Activated CD8-positive, alpha-beta memory T cell treated with anti-CD3 and anti-CD28 coated beads for 48 hours (primary cell): ENCODE results near the gene CRYBB3.
"Not testable (repeated sequence)": the region's sequence is repeated elsewhere in the genome, so short reads cannot be mapped to it uniquely, and the experiment has no call there.

ENCODE experiments used
- DNase-seq, 3 experiments: peaks; one replicate each; pipeline ENCODE4 v3.0.0-alpha.2; 2020; ENCODE audit warnings: low read depth in 2 of 3, low spot score in 2 of 3

Gene CRYBB3

DNA sequence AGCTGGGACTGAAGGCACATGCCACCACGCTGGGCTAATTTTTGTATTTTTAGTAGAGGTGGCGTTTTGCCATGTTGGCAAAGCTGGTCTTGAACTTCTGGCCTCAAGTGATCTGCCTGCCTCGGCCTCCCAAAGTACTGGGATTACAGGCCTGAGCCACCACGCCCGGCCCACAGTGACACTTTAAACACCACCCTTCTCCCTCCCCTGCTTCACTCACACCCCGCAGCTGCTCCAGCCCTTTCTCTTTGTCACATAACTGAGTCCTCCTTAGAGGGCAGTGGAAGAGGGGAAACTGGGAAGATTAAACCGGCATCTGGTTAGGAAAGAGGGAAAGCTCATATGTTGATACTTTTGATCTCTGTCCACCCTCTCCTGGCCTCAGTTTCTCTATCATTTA is 4.9 kb downstream of the CRYBB3 start:
- not testable (repeated sequence) for DNase-seq

DNA sequence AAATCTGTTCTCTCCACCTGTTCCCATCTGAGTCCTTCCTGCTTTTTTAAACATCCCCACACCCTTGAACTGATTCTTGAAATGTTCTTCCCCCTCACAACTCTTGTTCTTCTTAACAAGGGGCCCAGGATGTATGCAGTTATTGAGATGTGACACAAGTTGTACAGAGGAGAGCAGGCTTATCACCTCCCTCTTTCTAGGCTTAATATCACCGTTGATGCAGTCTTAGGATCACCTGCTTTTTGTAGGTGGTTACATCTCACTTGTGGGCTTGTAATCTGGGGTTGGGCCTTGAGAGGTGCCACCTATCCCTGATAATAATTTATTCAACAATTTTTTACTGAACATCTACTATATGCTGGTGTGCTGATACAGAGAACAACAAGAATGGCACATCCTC is 6.2 kb downstream of the CRYBB3 start:
- DNase-seq: no peak

- DNase-seq: no peak
Measured at GRCh38 chr22:25206998-25207397, 7.3 kb downstream of the CRYBB3 start.

DNA sequence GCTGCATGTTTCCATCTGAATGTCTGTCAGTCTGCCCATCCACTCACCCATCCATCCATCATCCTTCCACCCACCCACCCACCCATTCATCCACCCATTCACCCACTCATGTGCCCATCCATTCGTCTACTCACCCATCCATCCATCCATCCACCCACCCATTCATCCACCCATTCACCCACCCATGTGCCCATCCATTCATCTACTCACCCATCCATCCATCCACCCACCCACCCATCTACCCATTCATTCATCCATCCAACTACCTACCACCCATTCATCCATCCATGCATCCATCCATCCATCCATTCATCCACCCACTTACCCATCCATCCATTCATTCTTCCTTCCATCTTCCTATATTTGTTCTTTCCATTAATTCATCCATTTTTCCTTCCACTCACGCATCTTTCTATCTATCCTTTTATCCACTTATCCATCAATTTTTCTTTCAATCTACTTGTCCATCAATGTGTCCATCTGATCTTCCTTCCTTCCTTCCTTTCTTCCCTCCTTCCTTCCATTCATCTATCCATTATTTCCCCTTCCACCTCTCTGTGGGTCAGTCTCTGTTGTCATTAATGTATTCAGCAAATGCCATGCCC is 8.0 kb downstream of the CRYBB3 start:
- DNase-seq: no peak

DNA sequence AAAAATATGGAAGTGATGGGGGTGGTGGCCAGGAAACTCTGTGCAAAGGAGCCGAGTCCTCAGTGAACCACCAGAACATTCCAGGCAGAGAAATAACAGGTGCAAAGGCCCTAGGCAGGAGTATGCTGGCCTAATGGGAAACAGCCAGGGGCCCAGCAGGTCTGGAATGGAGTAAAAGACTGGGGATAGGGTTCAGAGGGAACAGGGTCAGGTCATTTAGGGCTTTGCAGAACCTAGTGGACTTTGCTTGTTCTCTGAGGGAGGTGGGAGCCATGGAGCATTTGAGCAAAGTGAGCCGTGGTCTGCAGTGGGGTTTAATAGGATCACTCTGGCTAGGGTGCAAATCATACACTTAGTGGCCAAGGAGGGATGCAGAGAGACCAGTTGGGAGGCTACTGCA is 8.7 kb downstream of the CRYBB3 start:
- DNase-seq: no peak

- no peak for DNase-seq
Measured at GRCh38 chr22:25208743-25209505, 9.3 kb downstream of the CRYBB3 start.

GRCh38 chr22:25210793-25211192 is 11.1 kb downstream of the CRYBB3 start:
- DNase-seq: no peak

- no peak for DNase-seq
Measured at GRCh38 chr22:25212337-25212736, 12.7 kb downstream of the CRYBB3 start.

GRCh38 chr22:25213221-25213620 is 13.6 kb downstream of the CRYBB3 start:
- no peak for DNase-seq

DNA sequence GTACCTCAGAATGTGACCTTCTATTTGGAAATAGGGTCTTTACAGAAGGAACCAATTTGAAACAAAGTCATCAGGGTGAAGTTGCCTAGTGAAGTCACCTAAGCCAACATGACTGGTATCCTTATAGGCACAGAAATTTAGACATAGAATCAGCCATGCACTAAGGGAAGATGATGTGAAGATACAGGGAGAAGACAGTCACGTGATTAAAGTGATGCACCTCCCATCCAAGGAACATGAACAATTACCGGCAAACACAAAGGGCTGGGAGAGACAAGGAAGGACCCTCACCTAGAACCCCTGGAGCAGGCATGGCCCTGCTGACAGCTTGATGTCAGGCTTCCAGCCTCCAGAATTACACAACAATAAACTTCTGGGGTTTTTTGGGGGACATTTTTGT is 16.6 kb downstream of the CRYBB3 start:
- DNase-seq: no peak

DNA sequence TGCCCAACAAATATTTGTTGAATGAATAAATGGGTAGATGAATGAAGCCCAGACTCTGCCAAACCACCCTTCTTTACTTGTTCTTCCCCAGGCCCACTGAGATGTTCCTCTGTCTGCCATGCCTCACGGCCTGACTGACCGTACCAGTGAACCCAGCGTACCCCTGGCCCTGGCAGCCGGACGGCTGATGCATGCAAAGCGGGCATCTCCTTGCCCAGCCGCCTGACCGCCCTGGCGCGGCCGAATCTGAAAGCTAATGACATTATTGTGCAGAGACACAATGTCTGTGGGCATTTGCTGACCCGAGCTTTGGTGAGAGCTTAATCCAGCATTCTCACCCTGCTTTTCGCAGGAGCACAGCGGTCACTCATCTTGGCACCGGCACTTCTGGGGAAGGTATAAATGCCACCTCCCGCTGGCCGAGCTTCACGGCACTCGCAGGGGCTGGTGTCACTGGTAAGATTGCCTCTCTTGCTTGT is 19.6 kb downstream of the CRYBB3 start, which contains the start of gene CRYBB2:
TSS of gene CRYBB2 (plus strand) at position 429 of the 479 bp plus-strand sequence. CDS start 1,791 bp downstream, outside the sequence.
- no peak for DNase-seq

GRCh38 chr22:25219948-25220442 is 20.3 kb downstream of the CRYBB3 start:
- DNase-seq: no peak

- DNase-seq: no peak
Measured at GRCh38 chr22:25221790-25222189, 22.1 kb downstream of the CRYBB3 start.

DNA sequence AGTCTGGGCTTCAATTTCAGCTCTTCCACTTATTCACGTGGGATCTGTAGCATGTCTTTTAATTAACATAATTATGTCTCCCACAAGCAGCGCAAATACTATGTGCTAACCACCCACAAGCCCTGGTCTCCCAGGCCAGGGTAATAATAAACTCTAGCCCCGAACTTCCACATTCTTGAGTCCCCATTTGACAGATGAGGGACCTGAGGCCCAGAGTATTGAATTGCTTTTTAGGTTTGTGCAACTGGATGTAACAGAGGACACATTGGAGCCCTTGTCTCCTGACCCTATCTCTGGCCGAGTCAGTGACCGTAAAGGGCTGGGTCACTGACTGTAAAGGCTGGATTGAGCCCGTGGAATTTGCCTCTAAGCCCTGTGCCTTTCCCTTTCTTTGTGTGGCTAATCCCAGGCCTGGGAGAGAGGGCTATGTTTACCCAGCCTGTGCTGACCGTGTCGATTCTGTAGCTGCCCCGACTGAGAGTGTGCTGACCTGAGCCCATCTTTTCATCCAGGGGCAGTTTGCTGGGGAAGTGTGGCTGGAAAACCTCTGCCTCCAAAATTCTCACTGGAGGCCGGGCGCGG is 23.7 kb downstream of the CRYBB3 start:
- DNase-seq: no peak

GRCh38 chr22:25228822-25229221 is 29.2 kb downstream of the CRYBB3 start:
- no peak for DNase-seq

- not testable (repeated sequence) for DNase-seq
Measured at GRCh38 chr22:25230760-25231159, 31.1 kb downstream of the CRYBB3 start.

- DNase-seq: no peak
Measured at GRCh38 chr22:25232301-25232700, 32.6 kb downstream of the CRYBB3 start.

- DNase-seq: not testable (repeated sequence)
Measured at GRCh38 chr22:25233706-25234105, 34.0 kb downstream of the CRYBB3 start.

DNA sequence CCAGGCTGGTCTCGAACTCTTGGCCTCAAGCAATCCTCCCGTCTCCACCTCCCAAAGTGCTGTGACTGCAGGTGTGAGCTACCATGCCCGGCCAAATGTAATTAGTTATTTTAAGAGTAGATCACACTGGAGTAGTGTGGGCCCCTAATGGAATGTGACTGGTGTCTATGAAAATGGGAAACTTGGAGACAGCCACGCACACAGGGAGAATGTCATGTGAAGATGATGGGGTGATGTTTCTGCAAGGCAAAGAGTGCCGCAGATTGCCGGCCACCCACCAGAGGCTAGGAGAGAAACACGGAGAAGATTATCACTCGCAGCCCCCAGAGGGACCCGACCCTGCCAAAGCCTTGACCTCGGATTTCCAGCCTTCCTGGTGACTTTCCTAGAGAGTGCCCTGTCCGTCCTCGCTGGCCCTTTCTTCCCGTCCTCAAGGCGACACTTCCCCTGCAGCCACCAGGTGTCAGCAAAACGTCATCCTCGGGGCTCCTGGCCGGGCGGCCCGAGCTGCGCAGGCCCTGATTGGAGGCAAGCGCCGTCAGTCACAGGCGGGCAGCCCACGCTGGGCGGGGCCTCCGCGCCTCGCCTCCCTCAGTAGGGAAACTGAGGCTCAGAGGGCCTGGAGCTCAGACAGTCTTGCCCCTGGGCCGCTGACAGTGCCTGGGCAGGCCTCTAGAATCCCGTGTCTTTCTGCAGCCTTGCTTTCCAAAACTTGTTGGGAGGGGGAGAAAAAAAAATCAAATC is 36.1 kb downstream of the CRYBB3 start:
- DNase-seq: peak; percentile 49 to 62 (median 49)

- no peak for DNase-seq
Measured at GRCh38 chr22:25236417-25236816, 36.8 kb downstream of the CRYBB3 start.

DNA sequence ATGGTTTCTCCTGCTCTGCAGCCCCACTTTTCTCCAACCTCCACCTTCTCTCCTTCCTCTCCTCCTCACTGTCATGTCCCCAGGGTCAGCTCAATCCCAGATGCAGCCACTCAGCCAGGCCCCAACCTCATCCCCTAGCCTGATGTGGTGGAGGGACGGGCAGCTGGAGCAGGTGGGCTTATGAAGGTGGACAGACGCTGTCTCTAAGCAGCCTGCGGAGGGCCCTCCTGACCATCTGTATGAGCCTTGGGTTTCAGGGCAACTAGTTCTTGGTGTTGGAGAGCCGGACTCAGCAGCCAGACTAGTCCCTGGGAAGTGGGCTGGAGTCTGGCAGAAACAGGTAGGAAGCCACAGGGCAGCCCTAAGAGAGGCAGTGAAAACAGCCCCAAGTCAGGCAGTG is 37.8 kb downstream of the CRYBB3 start:
- no peak for DNase-seq
